Thyroid gland (tissue), 4 donors: ENCODE results near the gene KCNMA1.

Experiments
- CTCF ChIP-seq, 6 experiments: fragments of 200-600 bp in 3 of 6; fragments of 450-650 bp in 3 of 6; sonication (generic) in 3 of 6; IDR thresholded peaks; one replicate each; pipeline ENCODE4 v1.5.1; 2016 to 2019; ENCODE audit warnings: antibody characterized with exemption in 6 of 6, mild to moderate bottlenecking in 2 of 6, inconsistent platforms in 1 of 6, moderate library complexity in 1 of 6
- POLR2A ChIP-seq, 2 donors: fragments of 450-650 bp; IDR thresholded peaks; one replicate each; pipeline ENCODE4 v1.6.1; 2017; ENCODE audit warnings: antibody characterized with exemption in 2 of 2, mild to moderate bottlenecking in 2 of 2, moderate library complexity in 1 of 2

- no peak for TF ChIP-seq CTCF (IDR thresholded peaks at IDR 0.05)
- TF ChIP-seq POLR2A (IDR thresholded peaks at IDR 0.05), result no peak
Measured at GRCh38 chr10:76993213-76993612, 644.4 kb downstream of the KCNMA1 start.
